Right lung (tissue), 10 donors: Measurements from ENCODE around the gene CCSAP. TPM values are rescaled to one million over a fixed set of nuclear protein-coding genes. Genes with fewer than 3 reads are reported as not detected.
A peak's percentile ranks its signal among the peaks of the same experiment; 100 is the strongest.
"Not testable (repeated sequence)": the region's sequence is repeated elsewhere in the genome, so short reads cannot be mapped to it uniquely, and the experiment has no call there.

Experiments
- DNase-seq, 2 donors: peaks; one replicate each; pipeline ENCODE4 v3.0.0-alpha.2; 2013
- long read RNA-seq, 8 donors: transcript quantifications; one replicate each; lab custom pipeline, GENCODE V29; 2026
- polyA plus RNA-seq, 5 donors: library from polyadenylated mRNA; unstranded; fragments of 120-200 nt; gene quantifications; one replicate each; pipeline versions ENCODE4 v1.2.1 to v1.2.3, GENCODE V29; 2013; ENCODE audit warnings: inconsistent platforms in 1 of 5, low replicate concordance in 1 of 5; ENCODE audit not compliant: insufficient read length in 5 of 5, insufficient read depth in 1 of 5

Gene CCSAP, protein sequence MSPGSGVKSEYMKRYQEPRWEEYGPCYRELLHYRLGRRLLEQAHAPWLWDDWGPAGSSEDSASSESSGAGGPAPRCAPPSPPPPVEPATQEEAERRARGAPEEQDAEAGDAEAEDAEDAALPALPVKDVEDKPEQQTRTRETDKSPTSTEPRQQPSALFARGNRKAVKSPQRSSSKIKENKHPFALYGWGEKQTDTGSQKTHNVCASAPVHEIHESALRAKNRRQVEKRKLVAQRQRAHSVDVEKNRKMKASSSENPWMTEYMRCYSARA
- 10 to 100 TPM in 2 of 5 donors, 1 to 10 TPM in 3; 6.8 to 11.8 (median 9.2) TPM for polyA plus RNA-seq
- long read RNA-seq, donor 1, full-length matches to known transcripts, result 3 of 3 reads
- long read RNA-seq, donor 1, partial matches to known transcripts, result 0 of 3 reads
- long read RNA-seq, donor 1, other reads (novel, unspliced or antisense), result 0 of 3 reads
- long read RNA-seq, donor 2, full-length matches to known transcripts, result 1 of 1 reads
- long read RNA-seq, donor 2, partial matches to known transcripts, result 0 of 1 reads
- long read RNA-seq, donor 2, other reads (novel, unspliced or antisense), result 0 of 1 reads
- long read RNA-seq, donor 3, result 0 reads
- long read RNA-seq, donor 4, full-length matches to known transcripts, result 1 of 1 reads
- long read RNA-seq, donor 4, partial matches to known transcripts, result 0 of 1 reads
- long read RNA-seq, donor 4, other reads (novel, unspliced or antisense), result 0 of 1 reads
- long read RNA-seq, donor 5, full-length matches to known transcripts, result 2 of 2 reads
- long read RNA-seq, donor 5, partial matches to known transcripts, result 0 of 2 reads
- long read RNA-seq, donor 5, other reads (novel, unspliced or antisense), result 0 of 2 reads
- long read RNA-seq, donor 6, full-length matches to known transcripts, result 3 of 3 reads
- long read RNA-seq, donor 6, partial matches to known transcripts, result 0 of 3 reads
- long read RNA-seq, donor 6, other reads (novel, unspliced or antisense), result 0 of 3 reads
- long read RNA-seq, donor 7, full-length matches to known transcripts, result 2 of 2 reads
- long read RNA-seq, donor 7, partial matches to known transcripts, result 0 of 2 reads
- long read RNA-seq, donor 7, other reads (novel, unspliced or antisense), result 0 of 2 reads
- long read RNA-seq, donor 8, full-length matches to known transcripts, result 3 of 3 reads
- long read RNA-seq, donor 8, partial matches to known transcripts, result 0 of 3 reads
- long read RNA-seq, donor 8, other reads (novel, unspliced or antisense), result 0 of 3 reads

DNA sequence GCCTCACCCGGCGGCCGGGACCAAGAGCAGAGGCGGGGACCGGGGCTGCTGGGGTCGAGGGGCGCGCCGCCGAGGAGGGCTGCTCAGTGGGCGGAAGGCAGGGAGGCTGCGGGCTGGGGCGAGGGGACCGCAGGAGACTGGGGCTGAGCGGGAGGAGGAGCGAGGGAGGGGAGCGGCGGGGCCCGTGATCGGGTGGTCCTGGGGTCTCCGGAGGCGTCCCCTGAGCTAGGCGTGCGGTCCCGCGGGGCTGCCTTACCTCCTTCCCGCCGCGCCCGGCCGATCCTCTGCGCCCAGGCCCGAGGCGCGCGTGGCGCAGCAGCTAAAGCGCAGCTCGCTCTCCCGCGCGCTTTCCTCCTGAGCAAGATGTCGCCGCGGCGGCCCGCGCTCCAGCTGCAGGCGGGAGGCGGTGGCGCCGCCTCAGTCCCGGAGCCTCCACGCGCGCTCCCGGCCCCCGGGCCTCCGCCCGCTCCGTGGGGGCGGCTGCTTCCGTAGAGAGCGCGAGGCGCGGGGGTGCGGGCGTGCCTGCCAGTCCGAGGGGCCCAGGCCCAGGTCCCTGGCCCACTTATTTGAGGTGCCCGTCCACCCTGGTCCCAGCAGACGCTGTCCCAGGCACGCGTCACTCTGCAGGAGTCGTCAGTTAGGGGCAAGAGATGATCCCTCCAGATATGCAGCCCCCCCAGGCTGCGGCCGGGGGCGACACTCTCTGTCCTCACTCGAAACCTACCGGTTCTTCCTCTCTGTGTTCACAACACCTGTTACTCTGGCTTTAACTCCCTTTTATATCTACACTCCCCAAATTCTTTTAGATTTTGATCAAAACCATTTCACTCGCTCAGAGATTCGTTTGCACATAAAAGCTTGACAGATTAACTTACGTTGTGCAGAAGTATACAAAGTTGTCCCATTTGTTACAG is at the start of gene CCSAP:
CCSAP (minus strand) TSS at position 392 of the 914 bp plus-strand sequence. CDS start 582 bp downstream, outside the sequence.
- DNase-seq, result peak in 1 of 2 donors; percentile 51

DNA sequence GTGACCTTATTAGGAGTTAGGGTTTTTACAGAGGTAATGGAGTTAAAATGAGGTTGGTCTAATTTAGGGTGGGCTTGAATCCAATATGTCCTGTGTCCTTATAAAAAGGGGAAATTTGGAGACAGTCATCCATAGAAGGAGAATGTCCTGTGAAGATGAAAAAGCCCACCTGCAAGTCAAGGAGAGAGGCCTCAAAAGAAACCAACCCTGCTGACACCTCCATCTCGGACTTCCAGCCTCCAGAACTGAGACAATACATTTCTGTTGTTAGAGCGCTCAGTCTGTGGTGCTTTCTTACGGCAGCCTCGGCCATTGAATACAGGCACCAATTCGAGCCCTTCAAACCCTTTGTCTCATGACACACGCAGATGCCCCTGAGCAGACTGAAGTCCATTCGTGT is 47.3 kb upstream of the CCSAP start:
- no peak for DNase-seq

DNA sequence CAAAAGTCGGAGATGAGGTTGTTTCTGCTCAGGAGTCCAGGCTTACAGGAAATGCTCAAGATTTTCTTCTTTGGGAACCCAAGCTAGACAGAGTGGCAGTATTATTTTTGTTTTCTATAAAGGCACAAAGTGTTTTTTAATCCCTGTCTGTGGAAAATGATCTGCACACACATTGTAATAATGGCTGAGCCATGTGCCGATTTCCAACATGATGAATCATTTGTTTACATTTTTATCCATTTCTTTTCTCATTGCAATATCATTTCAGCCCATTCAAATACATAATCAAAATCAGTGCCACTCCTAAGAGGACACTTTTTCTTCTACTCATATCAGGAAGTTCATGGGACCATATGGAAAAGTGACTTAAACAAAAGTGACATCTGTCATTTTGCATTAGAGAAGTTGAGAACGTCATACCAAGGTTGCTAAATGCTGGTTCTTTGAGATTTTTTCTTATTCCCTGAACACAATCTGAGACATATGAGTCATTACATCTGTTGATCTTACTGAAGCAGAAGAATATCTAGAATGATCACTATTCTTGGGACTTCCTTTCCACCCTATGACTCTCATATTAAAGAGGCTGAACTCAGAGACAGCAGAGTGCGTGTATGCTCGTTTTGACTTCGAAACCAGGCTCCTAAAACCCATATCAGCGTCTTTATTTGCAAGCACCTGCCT is 46.2 kb upstream of the CCSAP start:
- DNase-seq, result no peak

DNA sequence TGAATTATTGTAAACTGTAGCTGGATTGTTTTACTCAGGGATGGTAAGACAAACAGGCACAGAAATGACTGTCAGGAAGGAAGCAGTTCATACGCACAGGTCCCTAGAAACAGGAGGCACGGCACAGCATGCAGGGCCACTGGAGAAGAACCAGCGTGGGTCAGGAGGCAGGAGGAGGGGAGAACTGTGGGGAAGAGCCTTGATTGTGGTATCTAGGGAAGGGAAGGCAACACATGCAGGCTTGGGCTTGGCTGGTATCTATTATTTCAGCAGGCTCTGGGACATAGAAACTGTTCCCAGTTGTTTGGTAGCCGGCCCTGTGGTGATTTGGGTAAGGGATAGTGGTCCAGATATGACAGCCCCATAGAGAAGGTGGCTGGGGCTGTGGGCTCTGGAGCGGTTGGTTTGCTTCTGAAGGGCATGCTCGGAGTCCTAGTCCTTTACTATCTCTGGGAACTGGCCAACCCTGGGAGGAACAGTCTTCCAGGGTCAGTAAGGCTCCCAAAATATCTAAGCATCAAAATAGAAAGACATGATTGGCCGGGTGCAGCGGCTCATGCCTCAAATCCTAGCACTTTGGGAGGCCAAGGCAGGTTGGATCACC is 43.1 kb upstream of the CCSAP start:
- no peak for DNase-seq

DNA sequence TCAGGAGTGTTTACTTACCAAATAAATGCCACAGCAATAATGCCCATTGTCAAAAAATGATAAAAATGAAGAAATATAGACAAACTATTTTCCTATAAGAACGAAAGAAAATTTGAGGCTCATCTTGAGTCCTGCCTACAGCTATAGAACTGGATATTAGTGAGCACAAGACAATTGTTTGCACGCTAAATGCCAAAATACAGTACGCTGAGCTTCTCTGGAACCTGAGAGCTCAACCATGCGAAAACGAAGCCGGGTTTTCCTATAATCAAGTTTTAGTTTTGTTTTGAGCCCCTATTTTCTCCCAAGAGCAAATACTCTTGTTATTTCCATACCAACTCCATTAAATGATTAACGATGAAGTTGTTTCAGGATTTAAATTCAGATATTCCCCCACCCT is 42.0 kb upstream of the CCSAP start:
- DNase-seq, result no peak

DNA sequence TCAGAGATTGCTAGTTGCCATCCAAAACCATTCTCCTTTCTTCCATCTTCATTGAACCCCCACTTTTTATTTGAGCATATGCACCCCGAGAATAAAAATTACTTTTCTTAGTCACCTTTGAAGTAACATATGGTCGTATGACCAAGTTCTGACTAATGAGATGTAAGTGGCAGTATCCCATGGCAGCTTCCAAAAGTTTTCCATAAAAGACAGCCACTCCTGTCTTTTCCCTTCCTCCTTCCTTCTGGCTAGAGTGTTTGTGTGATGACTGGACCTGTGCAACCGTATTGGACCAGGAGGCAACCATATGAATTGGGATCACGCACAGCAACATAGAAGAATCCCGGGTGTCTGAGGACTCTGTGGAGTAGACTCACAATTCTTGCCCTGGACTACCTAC is 41.1 kb upstream of the CCSAP start:
- no peak for DNase-seq

DNA sequence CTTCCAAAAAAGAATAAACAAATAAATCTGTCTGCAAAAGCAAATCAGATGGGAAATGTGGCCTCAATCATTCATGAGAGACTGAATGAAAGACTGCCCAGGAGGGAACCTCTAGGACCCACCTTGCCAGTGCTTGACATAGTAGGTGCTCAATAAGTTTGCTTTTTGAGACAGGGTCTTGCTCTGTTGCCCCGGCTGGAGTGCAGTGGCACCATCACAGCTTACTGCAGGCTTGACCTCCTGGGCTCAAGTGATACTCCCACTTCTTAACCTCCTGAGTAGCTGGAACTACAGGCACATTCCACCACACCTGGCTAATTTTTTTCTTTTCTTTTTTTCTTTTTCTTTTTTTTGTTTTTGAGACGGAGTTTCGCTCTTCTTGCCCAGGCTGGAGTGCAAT is 40.3 kb upstream of the CCSAP start:
- no peak for DNase-seq

DNA sequence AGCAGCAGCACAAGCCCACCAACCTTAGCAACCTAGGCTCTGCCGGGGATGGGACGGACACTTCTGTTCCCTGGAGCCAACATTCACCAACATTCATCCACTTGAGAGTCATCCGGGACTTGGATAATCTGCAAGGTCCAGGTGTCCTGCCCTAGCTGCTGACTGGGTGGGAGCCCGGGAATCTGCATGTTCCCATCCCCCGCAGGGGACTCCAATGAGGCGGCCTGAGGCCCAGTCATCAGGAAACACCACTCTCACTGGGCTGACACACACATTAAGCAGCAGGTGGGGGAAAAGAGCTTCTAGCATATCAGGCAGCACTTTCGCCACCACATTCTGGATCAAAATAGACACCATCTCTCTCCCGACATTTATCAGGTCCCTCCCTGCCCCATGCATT is 38.4 kb upstream of the CCSAP start:
- DNase-seq, result no peak

DNA sequence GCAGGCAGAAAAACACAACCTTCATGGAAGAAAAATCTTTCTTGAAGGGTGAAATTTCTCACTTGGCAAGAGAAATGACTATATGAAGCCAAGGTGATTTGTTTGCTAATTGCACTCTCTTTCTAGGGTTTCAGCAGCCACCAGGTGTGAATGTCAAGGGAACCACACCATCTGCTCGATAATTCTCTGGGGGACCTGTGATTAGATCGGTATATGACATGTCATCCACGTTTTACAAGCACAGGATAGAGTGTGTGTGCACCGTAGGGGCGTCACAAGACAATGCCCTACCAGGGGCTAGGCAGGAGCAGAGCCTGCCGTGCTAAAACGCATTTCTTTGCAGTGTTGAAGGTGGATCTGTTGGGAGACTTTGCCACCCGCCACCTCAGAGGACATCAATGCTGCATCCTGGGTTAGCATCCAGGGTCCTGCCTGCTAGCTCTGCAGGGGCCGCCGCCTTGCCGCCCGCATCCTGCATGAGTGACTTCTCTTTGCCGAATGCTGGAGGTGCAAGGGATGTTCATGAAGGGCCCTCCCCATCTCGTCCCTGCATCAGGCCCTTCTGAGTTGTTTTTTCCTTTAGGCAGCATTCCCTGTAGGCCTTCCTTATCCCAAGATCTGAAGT is 37.8 kb upstream of the CCSAP start:
- no peak for DNase-seq

DNA sequence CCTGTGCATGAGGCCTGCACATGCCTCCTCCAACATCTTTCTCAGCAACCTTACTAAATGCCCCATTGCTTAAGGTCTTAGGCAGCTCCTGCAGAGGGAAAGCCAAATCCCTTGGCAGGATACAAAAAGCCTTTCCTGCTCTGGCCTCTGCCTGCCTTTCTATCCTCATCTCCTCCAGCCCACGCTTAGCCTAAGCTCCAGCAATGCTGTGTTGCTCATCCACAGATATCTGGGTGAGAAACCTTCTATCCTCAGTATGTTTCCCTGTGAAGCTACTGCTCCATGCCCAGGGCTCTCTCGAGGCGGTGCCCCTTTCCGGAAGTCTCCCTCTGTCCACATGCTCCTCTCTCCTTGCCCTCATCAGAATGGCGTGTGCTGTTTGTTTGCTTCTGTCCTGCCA is 37.0 kb upstream of the CCSAP start:
- no peak for DNase-seq

DNA sequence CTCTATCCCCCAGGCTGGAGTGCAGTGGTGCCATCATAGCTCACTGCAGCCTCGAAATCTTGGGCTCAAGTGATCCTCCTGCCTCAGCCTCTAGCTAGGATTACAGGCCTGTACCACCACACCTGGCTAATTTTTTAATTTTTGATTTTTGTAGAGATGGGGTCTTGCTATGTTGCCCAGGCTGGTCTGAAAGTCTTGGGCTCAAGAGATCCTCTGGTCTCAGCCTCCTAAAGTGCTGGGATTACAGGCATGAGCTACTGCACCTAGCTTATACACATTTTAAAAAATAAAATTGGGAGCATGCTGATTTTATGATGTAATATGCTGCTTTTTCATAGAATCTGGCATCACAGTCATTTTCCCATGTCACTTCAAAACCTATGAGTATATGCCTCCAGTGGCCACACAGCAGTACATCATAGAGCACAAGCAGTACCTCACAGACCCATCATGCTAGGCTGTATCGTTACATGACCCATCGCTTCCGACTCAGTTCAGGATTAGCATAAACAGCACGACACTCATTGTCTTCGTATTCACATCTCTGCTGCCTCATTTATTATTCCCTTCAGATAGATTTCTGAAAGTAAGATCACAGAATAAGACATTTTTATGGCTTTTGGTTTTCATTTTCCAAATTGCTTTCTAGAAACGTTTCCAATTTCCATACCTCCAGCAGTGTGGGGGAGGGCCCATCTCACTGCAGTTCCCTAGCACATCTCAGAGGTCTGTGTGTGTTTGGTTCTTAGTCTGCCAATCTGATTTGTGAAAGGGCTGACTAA is 35.9 kb upstream of the CCSAP start:
- no peak for DNase-seq

DNA sequence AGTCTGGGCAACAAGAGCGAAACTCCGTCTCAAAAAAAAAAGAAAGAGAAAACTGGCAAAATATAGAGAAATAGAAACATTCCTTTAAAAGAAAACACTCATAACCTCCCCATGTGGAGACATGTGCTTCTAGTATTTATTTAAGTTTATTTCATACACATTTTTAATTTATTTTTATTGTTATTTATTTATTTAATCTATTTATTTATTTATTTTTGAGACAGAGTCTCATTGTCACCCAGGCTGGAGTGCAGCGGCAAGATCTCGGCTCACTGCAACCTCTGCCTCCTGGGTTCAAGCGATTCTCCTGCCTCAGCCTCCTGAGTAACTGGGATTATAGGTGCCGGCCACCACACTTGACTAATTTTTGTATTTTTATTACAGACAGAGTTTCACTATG is 35.2 kb upstream of the CCSAP start:
- DNase-seq, result not testable (repeated sequence)

DNA sequence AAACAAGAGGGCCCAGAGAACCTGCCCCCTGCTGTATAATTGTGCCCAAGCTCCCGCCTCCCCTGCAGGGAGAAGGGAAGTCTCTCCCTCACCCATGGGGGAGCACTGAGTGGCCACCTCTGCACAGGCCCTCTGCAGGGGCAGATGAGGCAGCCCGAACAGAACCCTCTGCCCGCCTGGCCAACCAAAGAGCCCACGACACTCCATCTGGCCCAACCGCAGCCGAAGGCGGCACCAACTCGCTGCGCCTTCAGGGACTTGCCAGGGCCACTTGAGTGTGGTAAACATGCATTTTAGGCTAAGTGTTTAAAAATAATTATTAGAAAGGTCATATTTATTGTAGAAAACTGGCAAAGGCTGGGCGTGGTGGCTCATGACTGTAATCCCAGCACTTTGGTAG is 34.6 kb upstream of the CCSAP start:
- no peak for DNase-seq

DNA sequence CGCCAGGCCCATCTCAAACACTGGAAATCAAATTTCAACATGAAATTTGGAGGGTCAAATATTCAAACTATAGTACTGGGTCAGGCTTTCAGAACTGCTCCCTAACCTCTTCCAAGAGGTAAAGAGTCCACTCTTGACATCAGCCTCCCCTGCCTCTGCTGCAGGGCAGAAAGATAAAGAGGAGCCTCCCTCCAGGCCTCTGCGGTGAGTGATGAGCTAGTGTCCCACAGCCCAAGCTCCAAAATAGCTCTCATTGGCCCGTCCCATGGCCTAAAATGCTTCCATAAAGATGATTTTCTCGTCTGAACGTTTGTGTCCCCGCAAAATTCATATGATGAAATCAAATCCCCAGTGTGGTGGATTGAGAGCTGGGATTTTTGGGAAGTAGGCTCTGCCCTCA is 33.7 kb upstream of the CCSAP start:
- DNase-seq, result no peak

DNA sequence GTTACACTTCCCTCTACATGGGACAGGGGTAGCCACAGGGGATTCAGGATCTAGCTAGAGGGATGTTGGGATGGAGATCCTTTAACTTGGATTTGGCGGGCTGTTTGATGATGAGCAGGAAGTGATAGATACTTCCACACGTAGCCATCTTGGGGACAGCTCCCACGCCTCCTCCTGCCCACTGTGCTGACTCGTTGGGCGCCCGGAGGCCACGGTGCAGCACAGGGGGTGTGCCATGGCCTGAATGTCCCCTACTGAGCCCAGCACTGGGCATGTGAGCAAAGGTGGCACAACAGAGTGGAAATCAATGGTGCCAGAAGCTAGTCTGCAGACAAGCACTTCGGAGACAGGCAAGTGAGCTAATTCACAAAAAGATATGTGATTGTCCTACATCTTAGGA is 31.6 kb upstream of the CCSAP start:
- DNase-seq, result no peak

DNA sequence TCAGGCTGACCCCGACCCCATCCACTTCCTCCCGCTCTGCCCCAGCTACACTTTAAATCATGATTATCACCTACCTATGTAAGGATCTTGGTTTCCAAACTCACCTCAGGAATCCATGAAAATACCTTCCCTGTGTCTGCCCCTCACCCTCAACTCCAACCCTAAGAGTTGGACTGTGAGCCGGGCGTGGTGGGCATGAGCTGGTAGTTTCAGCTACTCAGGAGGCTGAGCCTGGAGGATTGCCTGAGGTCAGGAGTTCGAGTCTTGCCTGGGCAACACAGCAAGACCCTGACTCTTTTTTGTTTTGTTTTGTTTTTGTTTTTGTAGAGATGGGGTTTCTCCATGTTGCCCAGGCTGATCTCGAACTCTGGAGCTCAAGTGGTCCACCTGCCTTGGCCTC is 30.5 kb upstream of the CCSAP start:
- DNase-seq, result no peak

DNA sequence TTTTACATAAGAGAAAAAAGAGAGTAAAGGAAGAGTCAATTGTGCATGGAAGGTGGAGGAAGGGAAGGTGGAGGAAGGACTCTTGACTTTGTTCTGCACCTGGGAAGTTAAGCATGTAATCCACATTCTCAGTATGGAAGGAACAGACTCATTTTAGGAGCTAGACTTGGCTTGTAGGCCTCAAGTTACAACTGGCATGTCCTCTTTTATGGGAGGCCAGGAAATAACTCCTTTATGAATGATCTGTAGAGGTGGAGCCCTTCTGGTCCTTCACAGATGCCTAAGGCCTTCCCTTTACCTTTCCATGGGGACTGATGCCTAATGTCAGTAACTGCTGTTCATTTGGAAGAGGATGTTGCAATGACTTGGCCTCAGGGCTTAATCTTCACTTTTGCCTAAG is 29.4 kb upstream of the CCSAP start:
- no peak for DNase-seq

DNA sequence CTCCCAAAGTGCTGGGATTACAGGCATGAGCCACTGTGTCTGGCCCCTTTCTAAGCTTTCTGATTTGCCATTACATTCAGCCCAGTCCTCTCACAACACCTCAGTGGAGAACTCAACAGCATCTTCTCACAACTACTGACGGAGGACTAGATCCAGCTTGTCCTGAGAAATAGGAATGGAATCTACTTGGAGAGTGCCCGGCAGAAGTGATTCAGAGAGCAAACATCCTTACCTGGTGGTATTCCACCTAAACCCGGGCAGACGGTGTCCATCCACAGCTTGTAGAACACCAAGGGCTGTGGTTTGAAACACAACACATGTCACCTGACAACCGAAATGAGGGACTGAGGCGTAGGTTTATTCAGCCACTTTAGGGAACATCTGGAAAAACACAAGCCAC is 28.8 kb upstream of the CCSAP start:
- no peak for DNase-seq

DNA sequence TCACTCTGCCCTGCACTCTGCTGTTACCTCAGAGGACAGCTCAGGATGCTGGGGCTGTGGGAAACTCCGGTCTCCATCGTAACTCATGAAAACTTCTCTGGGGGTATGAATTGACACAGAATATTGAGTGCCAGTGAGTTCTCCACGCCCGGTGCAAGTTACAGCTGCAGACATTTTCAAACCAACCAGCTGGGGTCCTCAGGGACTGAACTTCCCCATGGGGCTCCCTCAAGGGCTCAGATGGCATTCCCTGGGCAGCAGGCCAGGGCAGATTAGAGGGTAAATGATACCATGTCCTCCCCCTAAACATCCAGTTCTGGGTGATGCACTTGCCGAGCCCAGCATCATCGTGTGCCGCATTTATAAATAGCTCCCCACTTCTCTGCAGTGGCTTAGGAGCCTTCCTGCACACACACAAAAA is 27.8 kb upstream of the CCSAP start:
- DNase-seq, result no peak
